GM19372 (cell line): Measurements from ENCODE around the gene BRD4.

ENCODE experiments used
- ATAC-seq: cut with Tn5 transposase; IDR thresholded peaks from one replicate; pipeline ENCODE4 v1.9.1; 2021; ENCODE audit warnings: mild to moderate bottlenecking, low read depth, moderate library complexity; ENCODE audit not compliant: unreplicated experiment

The BRD4 gene

DNA sequence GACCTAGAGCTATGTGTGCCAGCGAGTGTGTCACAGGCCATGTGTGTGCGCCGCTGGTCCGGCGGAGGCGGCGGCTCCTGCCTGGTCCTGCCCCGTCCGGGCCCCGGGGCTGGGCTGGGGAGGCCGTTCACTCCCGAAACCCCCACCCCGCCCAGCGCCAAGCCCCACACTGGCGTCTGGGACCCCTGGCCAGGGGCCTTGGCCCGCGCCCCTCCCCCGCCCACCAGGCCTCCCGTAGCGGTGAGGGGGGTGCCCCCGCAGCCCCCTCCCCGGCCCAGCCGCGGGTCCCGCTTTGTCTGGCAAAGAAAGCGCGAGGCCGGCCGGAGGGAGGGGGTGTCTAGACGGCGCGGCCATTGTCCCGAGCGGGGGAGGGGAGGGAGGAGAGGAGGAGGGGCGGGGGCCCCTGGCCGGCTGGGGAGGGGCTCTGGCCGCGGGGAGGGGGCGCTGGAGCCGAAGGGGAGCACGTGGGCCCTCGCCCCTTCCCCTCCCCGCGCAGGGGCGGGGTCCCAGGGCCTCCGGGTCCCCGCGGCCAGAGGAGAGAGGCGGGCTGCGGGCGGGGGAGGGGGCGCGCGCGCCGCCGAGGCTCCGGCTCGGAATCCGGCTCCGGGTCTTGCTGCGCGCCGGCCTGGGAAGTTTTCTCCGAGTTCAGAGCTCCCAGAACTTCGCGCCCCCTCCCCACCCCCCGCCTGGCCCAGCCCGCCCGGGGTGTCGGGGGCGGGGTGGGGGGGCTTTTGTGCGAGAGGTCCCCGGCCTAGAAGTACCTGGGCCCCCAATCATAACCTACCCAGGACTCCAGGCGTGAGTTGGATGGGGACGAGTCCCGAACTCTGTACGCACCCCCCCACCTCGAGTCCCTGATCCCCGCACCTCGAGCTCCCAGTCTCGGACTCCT, 132.4 kb downstream of the BRD4 start:
- ATAC-seq: no peak

DNA sequence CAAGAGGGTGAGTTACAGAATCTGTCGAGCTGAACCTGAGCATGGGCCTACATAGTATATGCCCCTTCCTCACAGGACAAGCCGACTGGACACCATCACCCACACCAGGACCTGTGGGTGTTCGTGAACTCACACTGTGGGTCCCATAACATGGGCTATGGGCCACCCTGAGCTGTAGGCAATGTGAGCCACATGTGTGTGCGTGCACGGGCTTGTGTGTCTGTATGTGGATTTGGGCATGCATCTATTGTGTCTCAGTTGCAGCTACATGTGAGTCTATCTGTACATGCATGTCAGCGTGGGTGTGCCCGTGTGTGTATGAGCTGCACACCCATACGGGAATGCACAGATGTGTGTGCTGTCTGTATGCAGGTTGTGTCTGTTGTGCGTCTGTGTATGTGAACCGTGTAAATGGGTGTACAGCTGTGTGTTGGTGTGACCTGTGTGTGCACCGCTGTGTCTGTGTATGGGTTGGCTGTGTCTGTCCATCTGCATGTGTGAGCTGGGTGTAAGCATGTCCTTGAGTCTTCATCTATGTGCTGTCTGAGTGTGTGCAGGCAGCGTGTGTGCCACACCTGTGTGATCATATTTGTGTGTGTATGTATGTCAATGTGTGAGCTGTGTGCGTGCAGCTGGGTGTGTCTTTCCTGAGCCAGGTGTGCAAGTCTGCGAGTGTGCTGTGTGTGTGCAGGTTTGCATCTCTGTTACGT, 133.2 kb downstream of the BRD4 start:
- no peak for ATAC-seq

- ATAC-seq: no peak
These were observed 134.4 kb downstream of the BRD4 start for GRCh38 chr19:15197942-15198341.

- ATAC-seq: no peak
These were observed 134.9 kb downstream of the BRD4 start for GRCh38 chr19:15197275-15197941.

DNA sequence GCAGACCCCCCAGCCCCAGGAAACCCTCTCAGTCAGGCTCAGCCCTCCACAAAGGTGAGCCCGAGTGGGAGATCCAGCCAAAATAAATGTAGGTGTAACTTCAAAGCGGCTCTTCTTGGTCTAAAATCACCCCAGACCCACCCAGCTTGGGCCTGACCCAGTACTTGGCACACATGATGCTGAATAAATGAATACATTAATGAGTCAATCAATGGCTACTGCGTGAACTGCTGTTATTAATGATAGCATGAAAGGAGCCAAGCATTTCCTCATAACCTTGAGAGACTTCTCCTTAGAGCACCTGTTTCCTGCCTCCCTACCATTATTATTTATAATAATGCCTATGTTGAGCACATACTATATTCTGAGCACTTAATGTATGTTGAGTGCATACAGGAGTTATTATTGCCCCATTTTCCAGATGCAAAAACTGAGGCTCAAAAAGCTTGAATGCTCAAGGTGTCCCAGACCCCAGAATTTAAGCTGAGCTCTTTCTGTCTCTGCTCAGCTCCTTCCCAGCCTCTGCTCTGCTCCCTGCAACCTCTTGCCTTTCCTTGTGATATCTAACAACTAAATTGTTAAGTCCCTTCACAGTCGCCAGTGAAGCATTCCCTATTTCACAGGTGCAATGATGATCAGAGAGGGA, 135.9 kb downstream of the BRD4 start:
- no peak for ATAC-seq

DNA sequence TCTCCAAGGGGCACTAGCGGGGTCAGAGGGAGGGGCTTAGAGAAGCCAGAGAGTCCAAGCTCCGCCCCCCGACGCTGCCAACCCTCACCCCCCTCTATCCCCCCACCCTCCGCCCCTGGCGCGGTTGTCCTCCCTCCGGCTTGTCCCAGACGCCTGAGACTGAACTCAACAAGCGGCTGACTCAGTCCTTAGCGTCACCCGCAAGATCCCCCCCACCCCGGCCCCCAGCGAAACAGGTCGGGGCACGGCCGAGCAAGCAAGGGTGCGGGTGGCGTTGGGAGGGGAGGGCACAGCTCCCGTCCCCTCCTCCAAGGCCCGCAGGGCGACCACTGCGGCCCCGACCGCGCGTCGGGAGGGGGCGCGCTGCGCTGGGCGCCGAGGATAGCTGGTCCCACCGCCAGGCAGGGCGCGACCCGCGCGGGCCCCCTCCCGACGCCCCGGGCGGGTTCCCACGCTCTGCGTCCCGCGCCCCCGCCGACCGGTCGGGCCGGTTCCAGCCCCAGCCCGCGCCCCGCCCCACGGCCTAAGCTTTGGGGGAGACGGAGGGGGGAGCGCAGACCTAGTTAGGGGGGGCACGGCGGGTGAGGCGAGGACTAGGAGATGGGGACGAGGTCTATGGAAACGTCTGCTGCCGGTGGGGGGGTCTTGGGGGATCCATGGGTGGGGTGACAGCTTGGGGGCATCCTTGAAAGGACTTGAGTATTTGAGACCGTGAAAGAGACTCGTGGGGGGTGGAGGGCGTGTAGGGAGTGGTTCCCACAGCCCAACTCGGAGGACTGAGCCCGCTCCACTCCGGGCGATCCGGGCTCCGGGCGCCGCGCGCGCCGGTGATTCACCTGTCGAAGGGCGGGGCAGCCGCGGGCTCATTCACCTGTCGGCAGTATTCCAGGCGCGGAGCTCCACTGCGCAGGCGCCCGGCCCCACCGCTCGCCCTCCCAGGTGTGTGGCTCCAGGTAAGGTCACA, 136.7 kb downstream of the BRD4 start:
- no peak for ATAC-seq

DNA sequence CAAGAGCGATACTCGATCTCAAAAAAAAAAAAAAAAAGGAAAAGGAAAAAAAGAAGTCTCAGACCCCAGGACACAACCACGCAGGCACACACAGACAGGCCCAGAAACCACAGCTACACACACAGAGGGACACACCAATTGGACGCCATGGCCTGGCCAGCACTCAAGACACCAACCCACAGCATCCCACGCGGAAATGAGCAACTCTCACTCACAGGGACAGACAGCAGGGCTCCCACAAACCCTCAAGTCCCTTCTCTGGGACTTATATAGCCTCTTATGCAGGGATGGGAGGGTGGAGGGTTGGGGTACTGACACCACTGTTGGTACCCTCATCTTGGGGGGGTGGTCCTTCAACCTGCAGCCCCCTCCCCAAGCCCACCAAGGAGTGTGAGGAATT, 137.4 kb downstream of the BRD4 start:
- ATAC-seq: no peak

GRCh38 chr19:15191982-15192381, 140.4 kb downstream of the BRD4 start:
- ATAC-seq: no peak

DNA sequence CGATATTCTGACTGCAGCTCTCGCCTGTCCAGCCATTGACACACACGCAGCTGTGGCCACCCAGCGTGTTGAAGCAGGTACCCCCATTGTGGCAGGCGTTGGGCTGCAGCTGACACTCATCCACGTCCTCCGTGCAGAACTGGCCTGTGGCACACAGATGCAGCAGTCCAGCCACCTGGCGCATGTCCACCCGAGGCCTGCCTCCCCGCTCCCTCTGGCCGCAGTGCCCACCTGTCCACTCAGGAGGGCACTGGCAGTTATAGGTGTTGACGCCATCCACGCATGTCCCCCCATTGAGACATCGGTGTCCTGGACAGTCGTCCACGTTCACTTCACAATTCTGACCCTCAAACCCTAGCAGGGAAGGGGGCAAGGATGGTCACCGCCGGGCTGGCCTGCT, 140.8 kb downstream of the BRD4 start:
- ATAC-seq: no peak

DNA sequence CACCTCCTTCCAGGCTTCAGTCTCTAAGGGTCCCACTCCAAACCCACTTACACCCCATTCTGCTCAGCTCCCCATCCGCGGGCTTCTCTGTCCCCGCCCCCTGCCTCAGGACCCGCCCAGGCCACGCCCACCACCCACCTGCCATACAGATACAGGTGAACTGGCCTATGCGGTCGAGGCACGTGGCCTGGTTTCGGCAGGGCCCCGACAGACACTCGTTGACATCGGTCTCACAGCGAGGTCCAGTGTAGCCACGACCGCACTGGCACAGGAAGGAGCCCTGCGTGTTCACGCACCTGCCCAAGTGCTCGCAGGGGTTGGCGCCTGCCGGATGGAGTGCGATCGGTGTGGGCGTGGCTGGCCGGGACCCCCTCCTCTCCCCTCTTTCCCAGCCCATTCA, 143.5 kb downstream of the BRD4 start:
- ATAC-seq: no peak

DNA sequence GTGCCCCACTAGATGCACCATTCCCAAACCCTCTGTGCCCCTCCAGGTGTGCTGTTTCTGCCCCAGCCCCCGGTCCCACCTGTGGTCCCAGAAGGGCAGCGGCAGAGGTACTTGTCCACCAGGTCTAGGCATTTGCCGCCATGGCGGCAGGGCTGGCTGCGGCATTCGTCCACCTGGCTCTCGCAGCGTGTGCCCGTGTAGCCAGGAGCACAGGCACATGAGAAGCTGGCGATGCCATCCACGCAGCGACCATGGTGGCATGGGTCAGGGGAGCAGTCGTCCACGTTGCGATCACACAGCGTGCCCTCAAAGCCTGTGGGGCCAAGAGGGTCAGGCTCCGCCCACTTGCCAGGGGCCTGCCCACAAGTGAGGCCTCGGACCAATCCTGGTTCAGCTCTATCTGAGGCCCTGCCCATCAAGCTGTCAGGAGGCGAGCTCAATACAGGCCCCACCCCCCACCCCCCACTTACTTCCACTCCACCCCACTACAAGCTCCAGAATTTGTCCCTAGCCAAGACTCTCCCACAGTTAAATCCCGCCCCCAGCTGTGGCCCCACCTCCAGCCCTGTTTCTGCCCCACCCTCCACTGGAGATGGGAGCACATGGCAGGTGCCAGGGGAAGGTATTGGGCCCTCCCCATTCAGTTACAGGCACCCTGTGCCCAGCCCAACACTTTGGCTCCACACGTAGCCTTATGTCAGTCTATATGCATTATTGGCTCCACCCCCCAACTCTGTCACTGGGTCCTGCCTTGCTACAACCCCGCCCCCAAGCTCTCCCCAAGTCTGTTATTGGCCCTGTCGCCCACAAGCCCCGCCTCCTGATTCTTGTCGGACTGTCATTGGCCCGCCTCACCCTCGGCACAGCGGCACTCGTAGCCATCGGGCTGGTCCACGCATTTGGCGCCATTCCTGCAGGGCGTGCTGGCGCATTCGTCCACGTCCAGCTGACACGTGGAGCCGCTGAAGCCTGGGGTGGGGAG, 145.0 kb downstream of the BRD4 start:
- ATAC-seq: no peak
